GM12878 (cell line): ENCODE results near the gene ADAMTSL4. TPM values are rescaled to one million over a fixed set of nuclear protein-coding genes. Genes with fewer than 3 reads are reported as not detected.

Experiments
- ATF3 ChIP-seq: IDR thresholded peaks from 2 replicates; pipeline ENCODE4 v1.6.1; 2011; ENCODE audit warnings: low read depth, mild to moderate bottlenecking, low read length, moderate library complexity, borderline replicate concordance; ENCODE audit errors: extremely low read depth
- CBFB ChIP-seq: IDR thresholded peaks from 2 replicates; pipeline ENCODE4 v1.6.1; 2016; ENCODE audit warnings: antibody characterized with exemption, low read depth
- CHD2 ChIP-seq: IDR thresholded peaks from 2 replicates; pipeline ENCODE4 v1.6.1; 2011; ENCODE audit warnings: low read depth, low read length, improper control_type of control experiment, borderline replicate concordance
- CTCF ChIP-seq, 3 experiments: IDR thresholded peaks in 2 of 3; conservative IDR thresholded peaks in 1 of 3; 2 replicates each; pipeline ENCODE4 v1.5.1; 2011; ENCODE audit warnings: low read depth in 3 of 3, low read length in 3 of 3, mild to moderate bottlenecking in 3 of 3, control low read depth in 2 of 3, moderate library complexity in 2 of 3, inconsistent platforms in 1 of 3, mixed read lengths in 1 of 3; ENCODE audit not compliant: control insufficient read depth in 2 of 3, insufficient read depth in 1 of 3; ENCODE audit errors: extremely low read depth in 1 of 3
- EP300 ChIP-seq, 2 experiments: fragments of 150-350 bp in 1 of 2; IDR thresholded peaks; 2 replicates each; pipeline ENCODE4 v1.6.1; 2011 to 2012; ENCODE audit warnings: low read depth in 2 of 2, low read length in 2 of 2, borderline replicate concordance in 1 of 2, improper control_type of control experiment in 1 of 2, inconsistent platforms in 1 of 2; ENCODE audit not compliant: control insufficient read depth in 1 of 2
- LARP7 ChIP-seq: fragments of 450-650 bp; IDR thresholded peaks from 2 replicates; pipeline ENCODE4 v1.6.1; 2017; ENCODE audit warnings: mild to moderate bottlenecking
- MTA2 ChIP-seq: fragments of 450-650 bp; IDR thresholded peaks from 2 replicates; pipeline ENCODE4 v1.6.1; 2016; ENCODE audit warnings: low read depth, mild to moderate bottlenecking, moderate library complexity
- PAX5 ChIP-seq: IDR thresholded peaks from 2 replicates; pipeline ENCODE4 v1.6.1; 2011; ENCODE audit warnings: low read depth, low read length, borderline replicate concordance
- PKNOX1 ChIP-seq: fragments of 450-650 bp; IDR thresholded peaks from 2 replicates; pipeline ENCODE4 v1.6.1; 2016; ENCODE audit warnings: mild to moderate bottlenecking
- POLR2AphosphoS2 ChIP-seq: IDR thresholded peaks from 2 replicates; pipeline ENCODE4 v1.6.1; 2011; ENCODE audit warnings: low read depth, mild to moderate bottlenecking, low read length, improper control_type of control experiment, moderate library complexity
- RCOR1 ChIP-seq: conservative IDR thresholded peaks from 2 replicates; pipeline ENCODE4 v1.6.1; 2012; ENCODE audit warnings: low read depth, low read length, improper control_type of control experiment
- TAF1 ChIP-seq: IDR thresholded peaks from 2 replicates; pipeline ENCODE4 v1.6.1; 2011; ENCODE audit warnings: mild to moderate bottlenecking, low read depth, low read length, borderline replicate concordance
- TARDBP ChIP-seq: IDR thresholded peaks from 2 replicates; pipeline ENCODE4 v1.6.1; 2016; ENCODE audit warnings: borderline replicate concordance
- ZBTB40 ChIP-seq: fragments of 450-650 bp; IDR thresholded peaks from 2 replicates; pipeline ENCODE4 v1.6.1; 2016; ENCODE audit warnings: mild to moderate bottlenecking, moderate library complexity, borderline replicate concordance
- ZNF384 ChIP-seq: IDR thresholded peaks from 2 replicates; pipeline ENCODE4 v1.6.1; 2012; ENCODE audit warnings: low read depth, mild to moderate bottlenecking, low read length, improper control_type of control experiment, borderline replicate concordance
- polyA plus RNA-seq, 11 experiments: library from polyadenylated mRNA; depleted of rRNA in 4 of 11; unstranded in 6 of 11; stranded (reverse) in 5 of 11; fragments of >200 nt; fragmentation: Nextera tagmentation in 4 of 11; fragmentation: Illumina TruSeq in 1 of 11; extraction: Ambion mirVana in 4 of 11; extraction: Trizol in 1 of 11; gene quantifications; 1 replicate in 1 of 11; 2 replicates in 10 of 11; pipeline versions ENCODE4 v1.2.1 to v1.2.3, GENCODE V29; 2011 to 2016; ENCODE audit warnings: inconsistent platforms in 2 of 11, missing spikeins in 2 of 11, low read depth in 1 of 11
- total RNA-seq, 4 experiments: library from RNA; depleted of rRNA in 3 of 4; stranded (reverse); fragments of >200 nt in 3 of 4; fragmentation: Illumina TruSeq in 1 of 4; extraction: Trizol in 1 of 4; gene quantifications; 2 replicates each; pipeline versions ENCODE4 v1.2.1 to v1.2.3, GENCODE V29; 2013 to 2021
- TF ChIP-seq, protein P1 (sequence below): fragments of 450-650 bp; IDR thresholded peaks from 2 replicates; pipeline ENCODE4 v1.6.1; 2017; ENCODE audit warnings: mild to moderate bottlenecking, low read depth, inconsistent platforms; ENCODE audit not compliant: poor library complexity, severe bottlenecking

Gene ADAMTSL4
- total and polyA plus RNA-seq, 10 of the 15 experiments (the other 5 are each of a cell fraction or from before 2014, with no cell fraction given) = 0.04 to 0.15 (median 0.05) TPM; not detected in 5

- TF ChIP-seq POLR2AphosphoS2 (0 out of 2 replicates have a peak, but pooled peaks have one; percentile 25), CBFB (peak; percentile 17; the same call in 1 of the 2 replicates), TARDBP (no peak), CHD2 (0 out of 2 replicates have a peak, but pooled peaks have one; percentile 14), ZNF384 (no peak), MTA2 (no peak; the same call in 1 of the 2 replicates), CTCF (IDR thresholded peaks at IDR 0.05 in 2 of 3, conservative IDR thresholded peaks at IDR 0.05 in 1 of 3; ENCODE audit: control insufficient read depth in 2 of 3, extremely low read depth in 1 of 3, insufficient read depth in 1 of 3, low read depth in 3 of 3, low read length in 3 of 3) (peak in 2 of 3 experiments; percentile 19 to 33; a peak in 2 of 6 replicates), ZBTB40 (peak; percentile 81), RCOR1 (no peak), LARP7 (peak; percentile 49; the same call in 1 of the 2 replicates), TAF1 (0 out of 2 replicates have a peak, but pooled peaks have one; percentile 28), EP300 (IDR thresholded peaks at IDR 0.05; ENCODE audit: borderline replicate concordance in 1 of 2, control insufficient read depth in 1 of 2, low read depth in 2 of 2, low read length in 2 of 2) (no peak), PAX5 (no peak), PKNOX1 (no peak), ATF3 (no peak)
- TF ChIP-seq, protein P1, sequence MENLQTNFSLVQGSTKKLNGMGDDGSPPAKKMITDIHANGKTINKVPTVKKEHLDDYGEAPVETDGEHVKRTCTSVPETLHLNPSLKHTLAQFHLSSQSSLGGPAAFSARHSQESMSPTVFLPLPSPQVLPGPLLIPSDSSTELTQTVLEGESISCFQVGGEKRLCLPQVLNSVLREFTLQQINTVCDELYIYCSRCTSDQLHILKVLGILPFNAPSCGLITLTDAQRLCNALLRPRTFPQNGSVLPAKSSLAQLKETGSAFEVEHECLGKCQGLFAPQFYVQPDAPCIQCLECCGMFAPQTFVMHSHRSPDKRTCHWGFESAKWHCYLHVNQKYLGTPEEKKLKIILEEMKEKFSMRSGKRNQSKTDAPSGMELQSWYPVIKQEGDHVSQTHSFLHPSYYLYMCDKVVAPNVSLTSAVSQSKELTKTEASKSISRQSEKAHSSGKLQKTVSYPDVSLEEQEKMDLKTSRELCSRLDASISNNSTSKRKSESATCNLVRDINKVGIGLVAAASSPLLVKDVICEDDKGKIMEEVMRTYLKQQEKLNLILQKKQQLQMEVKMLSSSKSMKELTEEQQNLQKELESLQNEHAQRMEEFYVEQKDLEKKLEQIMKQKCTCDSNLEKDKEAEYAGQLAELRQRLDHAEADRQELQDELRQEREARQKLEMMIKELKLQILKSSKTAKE = no peak
These were observed 12.2 kb downstream of the ADAMTSL4 start (continued) for GRCh38 chr1:150561254-150561973.
